NOMO-1 treated with DMSO at 0.1 percent for 48 hours (cell line): ENCODE data around the gene TMOD1.

Source experiments
- DNase-seq: peaks from one replicate; lab custom pipeline; 2025; ENCODE audit not compliant: unreplicated experiment; lab: John Stamatoyannopoulos, UW

The TMOD1 gene

GRCh38 chr9:97515662-97516061, 14.2 kb downstream of the TMOD1 start:
- DNase-seq, result no peak

GRCh38 chr9:97516111-97516510, 14.6 kb downstream of the TMOD1 start:
- no peak for DNase-seq

GRCh38 chr9:97517331-97518089, 16.0 kb downstream of the TMOD1 start:
- DNase-seq, result no peak

GRCh38 chr9:97518166-97518908, 16.9 kb downstream of the TMOD1 start:
- no peak for DNase-seq

- DNase-seq, result peak; percentile 79
Measured at GRCh38 chr9:97518909-97519307, 17.4 kb downstream of the TMOD1 start.

- no peak for DNase-seq
Measured at GRCh38 chr9:97519441-97519970, 18.0 kb downstream of the TMOD1 start.

GRCh38 chr9:97521576-97522333, 20.3 kb downstream of the TMOD1 start:
- no peak for DNase-seq

GRCh38 chr9:97524424-97524823, 23.0 kb downstream of the TMOD1 start:
- DNase-seq, result no peak

GRCh38 chr9:97525451-97525850, 24.0 kb downstream of the TMOD1 start:
- DNase-seq, result no peak

- DNase-seq, result no peak
Measured at GRCh38 chr9:97526895-97527575, 25.6 kb downstream of the TMOD1 start.

- no peak for DNase-seq
Measured at GRCh38 chr9:97527626-97528528, 26.4 kb downstream of the TMOD1 start.

GRCh38 chr9:97528529-97529230, 27.2 kb downstream of the TMOD1 start:
- DNase-seq, result no peak

GRCh38 chr9:97529363-97530076, 28.1 kb downstream of the TMOD1 start:
- no peak for DNase-seq

- no peak for DNase-seq
Measured at GRCh38 chr9:97531888-97532376, 30.5 kb downstream of the TMOD1 start.

- no peak for DNase-seq
Measured at GRCh38 chr9:97534185-97534584, 32.7 kb downstream of the TMOD1 start.

- no peak for DNase-seq
Measured at GRCh38 chr9:97534961-97535594, 33.6 kb downstream of the TMOD1 start.

GRCh38 chr9:97535771-97536170, 34.3 kb downstream of the TMOD1 start:
- DNase-seq, result no peak

- DNase-seq, result no peak
Measured at GRCh38 chr9:97536480-97536879, 35.0 kb downstream of the TMOD1 start.
